ELF-1 (cell line): ENCODE measurements around the gene CES4A.
"Not testable (repeated sequence)": the region's sequence is repeated elsewhere in the genome, so short reads cannot be mapped to it uniquely, and the experiment has no call there.

Source experiments
- DNase-seq: peaks from one replicate; pipeline ENCODE4 v3.0.0-alpha.2; 2016; ENCODE audit warnings: low read depth, low spot score

CES4A gene

DNA sequence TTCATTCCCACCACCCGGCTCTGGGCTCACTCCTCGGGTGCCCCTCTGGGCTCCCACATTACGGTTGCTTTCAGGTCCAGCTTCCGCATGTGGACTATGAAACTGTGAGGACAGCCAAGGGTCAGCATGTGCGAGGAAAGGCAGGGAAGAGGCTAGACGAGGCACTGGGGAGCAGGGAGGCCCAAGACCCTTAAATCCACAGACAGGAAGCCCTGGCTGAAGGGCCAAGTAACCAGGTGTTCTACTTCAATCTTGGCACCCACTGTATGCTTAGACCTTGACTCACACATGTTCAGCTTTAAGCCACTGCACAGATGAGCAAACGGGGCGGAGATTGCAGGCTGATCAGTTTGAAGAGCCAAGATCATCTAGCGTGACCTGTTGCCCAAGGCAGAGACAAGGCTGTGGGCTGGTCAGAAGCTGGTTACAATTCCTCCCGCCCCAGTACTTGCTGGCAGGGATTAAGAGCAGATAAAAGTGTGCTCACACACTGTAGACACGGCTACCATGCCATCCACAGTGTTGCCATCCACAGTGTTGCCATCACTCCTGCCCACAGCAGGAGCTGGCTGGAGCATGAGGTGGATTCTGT lies at the start of gene CES4A:
Gene CES4A, plus strand, starts transcription at position 393 of the 592 bp plus-strand sequence. Its CDS starts 184 bp downstream, at position 577.
- no peak for DNase-seq

GRCh38 chr16:66939366-66939765 lies 49.0 kb upstream of the CES4A start:
- no peak for DNase-seq

GRCh38 chr16:66940236-66940635 lies 48.2 kb upstream of the CES4A start:
- DNase-seq: no peak

DNA sequence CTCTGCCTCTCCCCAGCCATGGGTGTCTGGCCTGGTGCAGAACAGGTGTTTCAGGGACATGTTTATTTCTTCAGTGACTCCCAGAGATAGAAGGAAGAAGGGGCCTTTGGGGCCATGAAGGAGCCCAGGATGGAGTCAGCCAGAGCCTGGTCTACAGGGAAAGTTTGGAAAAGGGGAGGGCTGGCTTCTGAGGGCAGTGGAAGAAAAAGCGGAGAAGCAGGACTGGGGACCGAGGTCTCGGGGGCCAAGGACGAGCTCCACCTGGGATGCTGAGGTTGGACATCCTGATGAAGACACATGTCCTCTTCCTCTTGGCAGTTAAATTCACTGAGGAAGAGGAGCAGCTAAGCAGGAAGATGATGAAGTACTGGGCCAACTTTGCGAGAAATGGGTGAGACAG lies 45.4 kb upstream of the CES4A start:
- DNase-seq: no peak

- DNase-seq: no peak
Observed at GRCh38 chr16:66943426-66944053, 44.8 kb upstream of the CES4A start.

- DNase-seq: no peak
Observed at GRCh38 chr16:66944054-66944441, 44.3 kb upstream of the CES4A start.

DNA sequence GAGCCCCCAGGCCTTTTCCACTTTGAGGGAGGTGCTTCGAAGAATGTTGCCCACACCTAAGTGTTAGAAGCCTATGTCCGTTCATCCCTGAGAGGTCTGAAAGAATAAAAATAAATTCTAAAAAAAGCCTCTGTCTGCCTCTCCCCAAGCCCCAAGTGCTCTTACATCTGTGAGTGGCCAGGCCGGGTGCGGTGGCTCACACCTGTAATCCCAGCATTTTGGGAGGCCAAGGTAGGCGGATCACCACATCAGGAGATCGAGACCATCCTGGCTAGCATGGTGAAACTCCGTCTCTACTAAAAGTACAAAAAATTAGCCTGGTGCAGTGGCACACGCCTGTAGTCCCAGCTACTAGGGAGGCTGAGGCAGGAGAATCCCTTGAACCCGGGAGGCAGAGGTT lies 43.4 kb upstream of the CES4A start:
- DNase-seq: not testable (repeated sequence)

- DNase-seq: no peak
Observed at GRCh38 chr16:66945939-66946338, 42.5 kb upstream of the CES4A start.

GRCh38 chr16:66946541-66946940 lies 41.8 kb upstream of the CES4A start:
- DNase-seq: no peak

DNA sequence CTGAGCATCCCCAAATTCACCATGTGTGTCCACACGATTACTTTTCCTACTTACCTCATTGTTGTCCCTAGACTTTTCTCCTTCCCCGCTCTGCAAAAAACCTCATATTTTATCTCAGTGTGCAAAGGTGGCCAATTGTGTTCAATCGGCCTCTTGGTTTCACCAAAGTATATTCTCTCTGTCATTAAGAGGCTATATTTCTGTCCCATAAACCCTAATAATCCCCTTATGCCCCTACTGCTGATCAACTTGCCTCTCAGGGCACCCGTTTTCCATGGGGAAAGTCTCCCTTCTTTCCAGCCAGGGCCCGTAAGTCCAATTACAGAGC lies 41.5 kb upstream of the CES4A start:
- no peak for DNase-seq

DNA sequence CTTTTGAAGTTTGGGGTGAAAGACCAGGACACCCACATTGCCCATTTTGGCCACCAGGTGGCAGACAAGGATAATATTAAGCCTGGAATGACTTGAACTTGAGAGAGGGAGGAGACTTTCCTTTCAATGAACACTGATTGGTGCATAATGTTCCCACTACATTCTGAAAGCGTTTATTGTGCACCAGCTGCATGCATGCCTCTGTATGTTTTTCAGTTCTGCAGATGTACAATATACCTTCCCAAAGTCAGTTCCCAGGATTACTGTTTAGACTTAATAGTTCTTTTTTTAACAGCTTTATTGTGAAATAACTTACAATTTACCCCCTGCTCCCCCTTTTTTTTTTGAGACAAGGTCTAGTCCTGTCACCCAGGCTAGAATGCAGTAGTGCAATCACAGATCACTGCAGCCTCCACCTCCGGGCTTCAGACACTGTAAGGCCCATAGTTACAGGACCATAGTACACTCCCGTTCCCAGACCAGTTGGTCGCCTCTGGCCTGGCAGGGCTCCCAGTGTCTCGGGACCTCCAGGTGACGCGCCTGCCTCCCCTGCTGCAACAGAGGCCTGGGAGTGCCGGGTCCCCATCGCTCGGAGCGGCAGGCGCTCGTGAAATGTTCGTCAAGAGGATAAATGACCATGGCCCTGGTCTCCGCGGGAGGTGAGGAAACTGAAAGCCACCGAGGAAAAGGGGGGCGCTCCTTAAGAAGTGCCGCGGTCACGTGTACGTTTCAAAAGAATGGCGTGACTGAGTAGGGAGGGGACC lies 40.9 kb upstream of the CES4A start:
- DNase-seq: peak; percentile 78

DNA sequence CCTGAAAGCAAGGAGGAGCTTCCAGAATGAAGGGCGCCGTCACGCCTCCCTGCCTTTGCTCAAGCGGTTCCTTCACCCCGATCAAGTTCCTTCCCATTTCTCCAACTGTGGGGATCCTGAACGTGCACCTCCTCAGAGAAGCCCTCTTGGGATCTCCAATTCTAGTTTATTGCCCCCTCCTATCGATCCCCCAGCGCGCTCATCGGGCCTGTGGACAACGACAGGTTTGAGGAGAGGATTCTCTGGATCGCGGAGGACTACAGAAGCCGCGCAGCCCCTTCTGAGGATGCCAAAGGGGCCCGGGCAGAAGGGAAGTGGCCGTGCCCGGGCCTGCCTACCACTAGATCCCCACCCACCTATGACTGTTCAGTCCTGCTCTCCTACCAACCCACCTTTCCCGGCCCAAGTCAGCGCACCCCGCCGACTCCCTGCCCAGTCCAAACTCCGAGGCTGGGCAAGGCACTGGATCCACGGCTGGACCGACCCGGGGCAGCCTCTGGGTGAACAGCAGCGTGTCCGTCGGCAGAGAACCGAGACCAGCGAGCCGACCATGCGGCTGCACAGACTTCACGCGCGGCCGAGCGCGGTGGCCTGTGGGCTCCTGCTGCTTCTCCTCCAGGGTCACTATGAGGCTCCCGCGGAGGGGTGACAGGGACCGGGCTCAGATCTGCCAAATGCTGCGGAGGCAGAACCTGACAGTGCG lies 40.1 kb upstream of the CES4A start:
- no peak for DNase-seq

DNA sequence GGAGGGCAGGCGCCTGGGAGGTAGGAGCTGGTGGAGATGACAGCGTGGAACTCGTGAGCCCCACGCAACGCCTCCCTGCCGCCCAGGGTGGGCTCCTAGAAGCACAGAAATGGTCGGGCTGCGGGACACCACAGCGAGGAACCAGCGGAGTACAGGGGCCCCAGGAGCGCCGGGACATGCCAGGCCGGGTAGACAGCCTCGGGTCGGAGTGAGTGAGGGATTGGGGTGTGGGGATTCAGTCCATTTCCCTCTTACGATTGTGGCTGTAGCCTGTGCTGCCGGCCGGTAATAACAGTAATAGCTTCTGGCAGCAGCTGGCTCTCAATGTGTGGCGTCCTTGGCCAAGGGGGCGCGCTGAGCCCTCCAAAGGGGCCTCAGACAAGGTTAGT lies 39.6 kb upstream of the CES4A start:
- no peak for DNase-seq

DNA sequence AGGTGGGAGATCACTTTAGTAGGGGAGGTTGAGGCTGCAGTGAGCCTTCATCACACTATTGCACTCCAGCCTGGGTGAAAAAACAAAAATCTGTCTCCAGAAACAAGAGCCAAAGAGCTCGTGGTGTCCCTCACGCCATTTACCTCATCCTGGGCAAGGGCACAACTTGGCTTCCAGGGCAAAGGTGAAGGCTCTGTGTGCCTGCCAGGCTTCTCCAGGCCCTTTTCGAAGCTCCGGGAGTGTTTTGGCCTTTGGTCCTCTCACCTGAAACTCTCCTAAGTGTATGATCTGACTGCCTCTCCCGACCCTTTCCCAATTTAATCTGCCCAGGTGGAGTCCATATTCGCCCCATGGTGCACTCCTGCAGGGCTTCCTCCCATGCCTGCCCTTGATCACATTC lies 38.9 kb upstream of the CES4A start:
- DNase-seq: no peak

DNA sequence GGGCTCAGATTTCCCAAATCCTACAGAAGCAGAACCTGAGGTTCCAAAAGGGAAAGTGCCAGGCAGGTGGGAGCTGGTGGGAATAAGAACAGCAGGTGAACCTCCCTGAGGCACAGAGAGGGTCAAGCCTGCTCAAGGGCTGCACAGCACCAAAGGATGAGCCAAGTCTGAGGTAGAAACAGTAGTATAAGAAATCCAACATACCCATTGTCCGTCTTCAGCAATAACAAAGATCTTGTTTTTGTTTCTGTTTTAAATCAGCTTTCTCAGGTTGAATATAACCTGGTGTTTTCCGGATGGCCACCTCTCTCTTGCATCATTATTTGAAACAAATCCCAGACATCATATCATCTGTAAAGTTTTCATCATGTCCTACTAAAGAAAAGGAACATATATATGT lies 38.0 kb upstream of the CES4A start:
- DNase-seq: no peak

- no peak for DNase-seq
Observed at GRCh38 chr16:66950971-66951790, 37.2 kb upstream of the CES4A start.

- no peak for DNase-seq
Observed at GRCh38 chr16:66952430-66953110, 35.8 kb upstream of the CES4A start.

DNA sequence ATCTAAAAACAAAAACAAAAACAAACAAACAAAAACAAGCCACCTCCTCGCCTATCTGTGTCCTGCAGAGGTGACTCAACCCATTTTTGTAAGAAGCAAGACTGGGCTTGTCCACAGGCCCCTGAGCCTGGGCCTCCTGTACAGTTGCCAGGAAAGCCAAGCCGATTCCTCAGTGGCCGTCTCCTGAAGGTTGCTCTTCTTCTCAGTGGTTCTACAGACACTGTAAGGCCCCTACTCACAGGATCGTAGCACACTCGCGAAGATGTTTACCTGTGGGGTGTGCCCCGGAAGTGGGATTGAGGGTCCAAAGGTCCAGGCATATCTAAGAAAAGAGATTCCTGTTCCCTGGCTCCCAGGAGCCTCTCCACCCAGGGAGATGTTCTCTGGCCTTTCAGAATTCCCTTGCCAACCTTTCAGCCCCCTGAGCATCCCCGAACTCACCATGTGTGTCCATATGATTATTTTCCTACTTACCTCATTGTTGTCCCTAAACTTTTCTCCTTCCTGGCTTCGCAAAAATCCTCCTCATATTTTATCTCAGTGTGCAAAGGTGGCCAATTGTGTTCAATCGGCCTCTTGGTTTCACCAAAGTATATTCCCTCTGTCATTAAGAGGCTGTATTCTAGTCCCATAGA lies 34.8 kb upstream of the CES4A start:
- no peak for DNase-seq

- peak; percentile 76 for DNase-seq
Observed at GRCh38 chr16:66954097-66954659, 34.2 kb upstream of the CES4A start.
